ENCODE measurements around the gene LSM11.

- TF ChIP-seq CTCF (conservative IDR thresholded peaks at IDR 0.05; ENCODE audit: low read depth, low read length), result no peak
- TF ChIP-seq POLR2A (IDR thresholded peaks at IDR 0.05; ENCODE audit: low read depth, low read length), result no peak
- no peak for TF ChIP-seq FOS (IDR thresholded peaks at IDR 0.05; ENCODE audit: low read depth, low read length)
- no peak for TF ChIP-seq RCOR1 (IDR thresholded peaks at IDR 0.05; ENCODE audit: insufficient replicate concordance, low read length)
- TF ChIP-seq ELK1 (IDR thresholded peaks at IDR 0.05; ENCODE audit: borderline replicate concordance, low read depth, low read length), result no peak
- TF ChIP-seq RFX5 (IDR thresholded peaks at IDR 0.05; ENCODE audit: low read depth, low read length), result no peak
- TF ChIP-seq BHLHE40 (IDR thresholded peaks at IDR 0.05; ENCODE audit: low read depth, low read length), result no peak
- TF ChIP-seq CEBPB (IDR thresholded peaks at IDR 0.05; ENCODE audit: low read depth, low read length), result no peak
- TF ChIP-seq SMC3 (IDR thresholded peaks at IDR 0.05; ENCODE audit: low read depth, low read length), result no peak
- TF ChIP-seq RAD21 (IDR thresholded peaks at IDR 0.05; ENCODE audit: low read length), result no peak
- no peak for TF ChIP-seq MAFK (IDR thresholded peaks at IDR 0.05; ENCODE audit: low read depth, low read length)
Measured at GRCh38 chr5:157750320-157750719, 6.8 kb downstream of the LSM11 start.
